Kasumi-1 (cell line): ENCODE measurements around the gene ZNF316.
A peak's percentile ranks its signal among the peaks of the same experiment; 100 is the strongest.

ENCODE experiments used
- DNase-seq, 2 experiments: peaks; one replicate each; lab custom pipeline; 2025; lab: John Stamatoyannopoulos, UW

ZNF316 gene

DNA sequence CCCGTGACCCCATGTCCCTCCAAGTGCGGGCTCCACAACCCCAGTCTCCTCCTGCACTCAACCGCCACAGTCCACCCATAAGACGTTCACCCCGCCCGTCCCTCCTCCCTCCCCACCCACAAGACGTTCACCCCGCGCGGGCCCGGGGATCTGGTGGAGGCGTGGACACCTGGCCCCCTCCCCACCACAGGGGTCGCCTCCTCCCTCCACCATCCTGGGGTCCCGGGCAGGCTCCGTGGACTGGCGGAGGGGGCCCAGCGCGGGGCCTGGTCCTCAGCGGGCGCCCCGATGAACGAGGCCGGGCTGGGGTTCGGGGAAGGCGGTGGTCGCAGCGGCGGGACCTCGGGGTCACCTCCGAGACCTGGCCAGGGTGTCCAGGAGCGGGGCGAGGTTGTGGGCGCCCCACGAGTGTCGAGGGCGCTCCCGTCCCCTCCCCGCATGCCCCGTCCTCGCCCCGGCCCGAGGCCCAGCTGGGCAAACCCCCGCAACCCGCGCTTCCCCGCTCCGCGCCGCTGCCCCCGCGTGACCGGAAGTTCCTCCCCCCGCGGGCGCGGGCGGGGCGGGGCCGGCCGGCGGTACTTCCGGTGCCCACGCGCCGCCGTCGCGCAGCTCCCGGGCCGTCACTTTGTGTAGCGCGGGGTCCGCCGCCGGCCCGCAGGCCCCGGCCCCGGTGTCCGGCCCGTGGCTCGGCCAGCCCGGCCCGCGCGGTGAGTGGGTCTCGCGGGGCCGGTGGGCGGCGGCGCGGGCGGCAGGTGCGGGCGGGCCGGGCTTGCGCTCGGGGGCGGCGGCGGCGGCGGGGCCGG is at the start of gene ZNF316:
Gene ZNF316, plus strand, starts transcription at position 578 of the 803 bp plus-strand sequence. CDS start 5,092 bp downstream, outside the sequence.
- DNase-seq = no peak

DNA sequence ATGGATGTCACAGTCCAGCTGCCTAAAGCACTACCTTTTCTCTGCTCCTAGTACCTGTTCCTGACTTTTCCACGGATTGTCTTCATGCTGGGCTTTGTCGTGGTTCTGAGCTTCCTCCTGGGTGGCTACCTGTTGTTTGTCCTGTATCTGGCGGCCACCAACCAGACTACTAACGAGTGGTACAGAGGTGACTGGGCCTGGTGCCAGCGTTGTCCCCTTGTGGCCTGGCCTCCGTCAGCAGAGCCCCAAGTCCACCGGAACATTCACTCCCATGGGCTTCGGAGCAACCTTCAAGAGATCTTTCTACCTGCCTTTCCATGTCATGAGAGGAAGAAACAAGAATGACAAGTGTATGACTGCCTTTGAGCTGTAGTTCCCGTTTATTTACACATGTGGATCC is 48.6 kb upstream of the ZNF316 start:
- no peak for DNase-seq

DNA sequence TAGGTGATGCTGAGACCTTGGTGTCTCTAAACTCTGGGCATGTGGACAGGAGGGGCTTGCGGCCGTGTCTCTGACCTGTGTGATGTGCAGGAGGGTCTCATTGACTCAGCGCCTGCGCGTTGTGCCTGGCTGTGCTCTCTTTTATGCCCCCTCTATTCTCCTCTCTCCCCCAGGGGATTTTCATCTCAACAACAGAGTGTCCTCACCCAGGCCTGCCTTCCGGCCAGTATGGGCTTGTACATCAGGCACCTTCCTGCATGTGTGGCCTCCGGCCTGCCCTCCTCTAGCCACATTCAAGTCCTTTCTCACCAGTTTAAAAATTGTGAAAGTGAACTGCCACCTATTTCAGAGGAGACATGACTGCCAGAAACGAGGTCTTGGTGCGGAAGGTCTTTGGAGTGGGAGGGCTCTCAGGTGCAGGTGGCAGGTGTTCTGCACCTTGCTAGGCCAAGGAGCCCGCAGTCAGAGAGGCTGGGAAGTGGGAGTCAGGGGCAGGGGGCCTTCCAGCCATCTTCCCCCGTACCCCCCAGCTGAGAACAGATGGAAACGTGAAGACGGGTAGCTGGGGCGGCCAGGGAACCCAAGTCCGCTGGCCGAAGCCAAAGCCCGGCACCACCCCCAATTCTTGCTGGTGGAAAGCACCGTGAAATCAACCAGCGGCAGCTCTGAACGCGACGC is 47.8 kb upstream of the ZNF316 start:
- no peak for DNase-seq

DNA sequence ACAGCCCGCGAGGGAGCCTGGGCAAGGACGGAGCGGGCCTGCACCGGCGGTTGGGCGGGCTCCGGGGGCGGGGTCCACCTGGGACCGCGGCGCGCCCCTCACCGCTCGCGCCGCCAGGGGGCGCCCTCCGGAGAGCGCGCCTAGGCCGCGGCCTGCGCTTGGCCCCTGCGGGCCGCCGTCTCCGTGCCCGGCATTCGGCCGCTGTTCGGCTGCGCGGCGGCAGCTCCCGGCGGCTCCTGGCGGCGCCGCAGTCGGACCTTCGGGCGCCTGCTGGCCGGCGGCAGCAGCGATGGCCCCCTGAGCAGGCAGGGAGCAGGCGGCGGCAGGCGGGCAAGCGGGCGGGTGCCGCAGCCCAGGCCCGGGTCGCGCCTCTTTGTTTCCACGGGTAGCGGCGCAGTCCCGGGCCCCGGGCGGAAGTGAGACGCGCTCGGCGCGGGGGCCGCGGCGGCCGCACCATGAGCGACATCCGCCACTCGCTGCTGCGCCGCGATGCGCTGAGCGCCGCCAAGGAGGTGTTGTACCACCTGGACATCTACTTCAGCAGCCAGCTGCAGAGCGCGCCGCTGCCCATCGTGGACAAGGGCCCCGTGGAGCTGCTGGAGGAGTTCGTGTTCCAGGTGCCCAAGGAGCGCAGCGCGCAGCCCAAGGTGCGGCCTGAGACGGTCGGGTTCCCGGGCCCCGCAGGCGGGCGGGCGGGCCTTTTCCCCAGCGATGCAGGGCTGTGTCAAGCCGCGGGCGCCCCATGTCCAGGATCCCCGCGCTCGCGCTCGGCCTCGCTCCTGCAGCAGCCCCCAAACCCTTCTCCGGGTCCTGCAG is 47.1 kb upstream of the ZNF316 start, which contains the start of gene INTS15:
Gene INTS15, plus strand, starts transcription at position 193 of the 816 bp plus-strand sequence. Its CDS starts 263 bp downstream, at position 456.
- DNase-seq = peak; percentile 8 to 26

DNA sequence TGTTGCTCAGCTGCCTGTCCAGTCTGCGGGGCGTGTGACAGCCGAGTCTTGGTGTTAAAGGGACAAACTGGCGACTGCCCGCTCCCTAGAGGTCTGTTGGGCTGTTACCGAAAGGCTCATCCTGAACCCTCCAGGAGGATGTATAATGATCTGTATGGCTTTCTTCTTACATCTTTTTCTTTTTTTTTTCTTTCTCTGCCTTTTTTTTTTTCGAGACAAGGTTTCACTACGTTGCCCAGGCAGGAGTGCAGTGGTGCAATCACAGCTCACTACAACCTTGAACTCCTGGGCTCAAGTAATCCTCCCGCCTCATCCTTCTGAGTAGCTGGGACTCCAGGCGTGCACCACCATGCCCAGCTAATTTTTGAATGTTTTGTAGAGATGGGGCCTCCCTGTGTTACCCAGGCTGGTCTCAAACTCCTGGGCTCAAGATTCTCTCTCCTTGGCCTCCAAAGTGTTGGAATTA is 46.4 kb upstream of the ZNF316 start:
- DNase-seq = no peak

DNA sequence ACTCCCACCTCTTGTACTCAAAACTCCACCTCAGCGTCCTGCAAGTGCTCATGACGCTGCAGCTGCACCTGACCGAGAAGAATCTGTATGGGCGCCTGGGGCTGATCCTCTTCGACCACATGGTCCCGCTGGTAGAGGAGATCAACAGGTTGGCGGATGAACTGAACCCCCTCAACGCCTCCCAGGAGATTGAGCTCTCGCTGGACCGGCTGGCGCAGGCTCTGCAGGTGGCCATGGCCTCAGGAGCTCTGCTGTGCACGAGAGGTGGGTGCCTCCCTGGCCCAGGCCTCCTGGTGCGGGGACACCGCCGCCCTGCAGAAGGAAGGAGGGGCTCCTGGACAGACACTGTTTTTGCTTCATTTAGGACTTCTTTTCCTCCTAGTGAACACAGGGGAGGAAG is 37.0 kb upstream of the ZNF316 start:
- no peak for DNase-seq

DNA sequence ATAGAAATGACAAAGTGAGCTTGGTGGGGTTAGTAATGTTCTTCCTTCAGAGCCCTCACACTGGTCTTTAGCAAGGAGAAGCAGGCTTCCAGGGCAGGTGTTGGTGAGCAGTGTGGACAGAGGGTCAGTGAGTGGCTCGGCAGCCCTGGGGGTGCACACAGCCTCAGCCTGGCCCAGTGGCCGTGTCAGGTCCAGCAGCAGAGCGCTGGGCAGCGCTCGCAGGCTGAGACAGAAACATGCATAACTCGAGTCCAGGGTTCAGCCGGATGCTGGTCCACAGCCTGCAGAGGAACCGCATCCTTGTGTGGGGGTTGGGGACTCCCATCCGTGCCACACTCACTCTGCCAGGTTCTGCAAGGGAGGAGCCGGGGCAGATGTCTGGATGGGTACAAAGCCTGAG is 32.7 kb upstream of the ZNF316 start:
- DNase-seq = no peak

DNA sequence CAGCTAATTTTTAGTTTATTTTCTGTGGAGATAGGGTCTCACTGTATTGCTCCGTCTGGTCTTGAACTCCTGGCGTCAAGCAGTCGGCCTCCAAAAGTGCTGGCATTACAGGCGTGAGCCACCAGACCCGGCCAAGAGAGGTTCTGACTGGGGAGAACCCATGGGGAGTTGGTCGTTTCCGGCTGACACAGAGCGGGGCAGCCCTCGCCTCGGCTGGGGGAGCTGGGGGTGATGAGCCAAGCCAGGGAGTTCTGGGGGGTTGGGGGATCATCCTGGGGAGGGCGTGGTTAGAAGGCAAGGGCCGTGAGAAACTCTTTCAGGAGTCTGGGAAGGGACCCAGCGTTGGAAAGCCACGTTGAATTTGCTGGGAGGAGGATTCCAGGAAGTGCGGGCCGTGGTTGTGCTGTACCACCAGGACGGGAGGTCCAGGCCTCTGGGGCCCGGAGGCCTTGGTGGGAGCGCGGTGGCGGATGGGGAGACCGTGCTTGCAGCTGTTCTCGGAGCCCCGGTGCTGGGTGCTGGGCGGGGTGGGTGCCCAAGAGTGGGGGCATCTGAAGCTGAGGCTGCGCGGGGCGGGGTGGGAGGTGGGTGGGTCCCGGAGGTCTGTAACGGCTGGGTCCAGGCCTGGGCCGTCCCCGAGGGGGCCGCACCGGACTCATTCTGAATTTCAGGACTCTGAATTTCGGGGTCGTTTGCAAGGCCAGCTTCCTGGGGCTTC is 30.1 kb upstream of the ZNF316 start:
- DNase-seq = no peak

DNA sequence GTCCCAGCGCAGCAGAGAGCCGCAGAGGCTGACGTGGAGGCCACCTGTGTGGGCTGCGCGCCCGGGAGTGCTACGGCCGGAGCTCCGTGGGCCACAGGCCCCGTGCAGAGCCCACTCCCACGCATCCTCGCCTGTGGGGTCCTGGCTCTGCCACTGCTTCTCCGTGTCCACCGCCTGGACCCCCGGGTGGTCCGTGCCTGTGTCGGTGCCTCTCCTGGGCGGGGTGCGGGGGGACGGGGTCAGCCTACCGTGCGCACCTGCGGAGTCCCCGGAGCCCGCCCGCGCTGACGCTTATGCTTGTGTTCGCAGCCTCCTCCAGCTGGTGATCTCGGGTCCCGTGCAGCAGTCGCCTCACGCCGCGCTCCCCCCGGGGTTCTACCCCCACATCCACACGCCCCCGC is 29.5 kb upstream of the ZNF316 start:
- no peak for DNase-seq

DNA sequence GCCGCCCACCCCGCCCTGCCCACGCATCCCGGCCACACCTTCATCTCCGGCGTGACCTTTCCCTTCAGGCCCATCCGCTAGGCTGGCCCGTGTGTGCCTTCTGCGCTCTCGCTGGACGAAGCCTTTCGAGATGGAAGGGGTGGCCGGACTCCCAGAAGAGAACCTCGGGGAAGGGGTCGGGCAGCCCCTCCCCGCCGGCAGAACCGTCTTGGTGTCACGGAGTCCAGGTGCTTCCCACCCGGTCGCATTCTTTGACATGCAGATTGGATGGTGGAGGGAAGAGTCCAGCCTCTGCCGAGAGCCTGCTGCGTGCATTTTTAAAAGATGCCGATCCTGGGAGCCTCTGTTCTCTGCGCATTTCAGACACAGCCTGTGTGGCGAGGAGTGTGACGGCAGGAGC is 29.0 kb upstream of the ZNF316 start:
- DNase-seq = no peak

DNA sequence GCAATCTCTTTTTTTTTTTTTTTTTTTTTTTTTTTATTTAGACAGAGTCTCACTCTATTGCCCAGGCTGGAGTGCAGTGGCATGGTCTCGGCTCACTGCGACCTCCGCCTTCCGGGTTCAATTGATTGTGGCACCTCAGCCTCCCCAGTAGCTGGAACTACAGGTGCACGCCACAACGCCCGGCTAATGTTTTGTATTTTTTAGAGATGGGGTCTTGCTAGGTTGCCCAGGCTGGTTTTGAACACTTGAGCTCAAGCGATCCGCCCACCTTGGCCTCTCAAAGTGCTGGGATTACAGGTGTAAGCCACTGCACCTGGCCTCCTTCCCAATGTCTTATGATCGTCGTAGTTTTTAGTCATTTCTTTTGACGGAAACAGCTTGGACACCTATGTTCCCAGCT is 28.3 kb upstream of the ZNF316 start:
- DNase-seq = no peak

DNA sequence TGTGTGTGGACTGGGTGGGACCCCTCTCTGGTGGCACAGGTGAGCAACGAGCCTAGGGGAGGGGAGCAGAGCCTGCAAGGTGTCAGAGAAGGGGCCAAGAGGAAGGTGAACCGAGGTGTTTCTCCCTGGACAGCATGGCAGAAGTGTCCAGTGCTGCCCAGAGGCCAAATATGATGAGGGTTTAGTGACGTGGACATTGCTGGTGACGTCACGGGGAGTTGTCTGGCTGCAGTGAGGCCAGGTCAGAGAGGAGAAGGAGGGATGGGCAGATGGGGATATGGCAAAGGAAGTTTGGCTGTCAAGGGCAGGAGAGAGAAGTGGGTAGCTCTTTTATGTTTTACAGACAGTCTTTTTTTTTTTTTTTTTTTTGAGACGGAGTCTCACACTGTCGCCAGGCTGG is 24.3 kb upstream of the ZNF316 start:
- DNase-seq = no peak

DNA sequence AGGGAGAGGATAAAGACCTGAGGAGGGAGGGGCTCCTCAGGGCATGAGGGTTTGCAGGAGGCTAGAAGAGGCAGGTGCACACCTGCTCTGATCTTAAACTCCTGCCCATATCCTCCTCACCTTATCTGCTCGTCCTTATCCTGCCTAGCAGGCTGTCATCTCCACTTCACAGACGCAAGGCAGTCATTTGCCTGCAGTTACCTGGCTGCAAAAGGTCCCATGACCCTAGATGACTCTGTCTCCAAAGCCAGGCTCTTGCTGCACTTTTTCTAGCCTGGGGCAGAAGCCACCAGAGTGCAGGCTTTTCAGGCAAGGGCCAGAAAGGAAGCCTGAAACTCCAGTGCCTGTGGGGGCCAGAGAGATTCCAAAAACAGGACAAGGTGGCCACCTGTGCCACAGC is 23.4 kb upstream of the ZNF316 start:
- no peak for DNase-seq

DNA sequence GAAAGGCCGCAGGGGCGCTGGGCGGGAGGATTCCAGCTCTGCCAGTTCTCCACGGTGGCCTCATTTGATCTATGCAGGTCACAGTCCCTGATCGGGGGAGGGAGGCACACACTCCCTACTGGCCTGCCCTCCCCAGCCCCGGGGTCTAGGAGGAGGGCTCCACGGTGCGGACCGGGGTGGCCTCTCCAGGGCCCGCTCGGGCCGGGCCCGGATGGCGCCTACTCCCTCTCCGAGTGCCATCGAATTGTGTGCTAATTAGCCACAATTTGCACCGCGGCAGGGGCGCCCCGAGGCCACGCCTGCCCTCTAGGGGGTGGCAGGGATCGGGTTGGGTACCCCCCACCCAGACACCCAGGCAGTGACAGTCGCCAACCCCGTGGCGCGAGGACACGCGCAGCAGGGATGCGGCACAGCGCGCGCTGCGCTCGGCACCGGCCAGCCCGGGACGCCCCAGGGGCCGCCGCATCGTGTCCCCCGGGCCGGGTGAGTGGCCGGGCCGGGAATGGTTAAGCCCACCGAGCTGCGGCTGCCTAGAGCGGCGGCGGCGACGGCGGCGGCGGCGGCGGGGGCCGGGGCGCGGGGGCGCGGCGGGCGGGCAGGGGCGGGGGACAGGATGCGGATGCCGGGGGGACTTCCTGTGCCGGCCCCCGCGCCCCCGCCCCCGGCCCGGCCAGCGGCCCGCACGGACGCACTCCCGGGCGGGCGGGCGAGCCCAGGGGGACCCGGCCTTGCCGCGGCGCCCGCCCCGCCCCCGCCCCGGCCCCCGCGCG is 22.0 kb upstream of the ZNF316 start, which contains the start of gene ZNF853:
Gene ZNF853, plus strand, starts transcription at position 658 of the 770 bp plus-strand sequence. CDS start 565 bp downstream, outside the sequence.
- no peak for DNase-seq

DNA sequence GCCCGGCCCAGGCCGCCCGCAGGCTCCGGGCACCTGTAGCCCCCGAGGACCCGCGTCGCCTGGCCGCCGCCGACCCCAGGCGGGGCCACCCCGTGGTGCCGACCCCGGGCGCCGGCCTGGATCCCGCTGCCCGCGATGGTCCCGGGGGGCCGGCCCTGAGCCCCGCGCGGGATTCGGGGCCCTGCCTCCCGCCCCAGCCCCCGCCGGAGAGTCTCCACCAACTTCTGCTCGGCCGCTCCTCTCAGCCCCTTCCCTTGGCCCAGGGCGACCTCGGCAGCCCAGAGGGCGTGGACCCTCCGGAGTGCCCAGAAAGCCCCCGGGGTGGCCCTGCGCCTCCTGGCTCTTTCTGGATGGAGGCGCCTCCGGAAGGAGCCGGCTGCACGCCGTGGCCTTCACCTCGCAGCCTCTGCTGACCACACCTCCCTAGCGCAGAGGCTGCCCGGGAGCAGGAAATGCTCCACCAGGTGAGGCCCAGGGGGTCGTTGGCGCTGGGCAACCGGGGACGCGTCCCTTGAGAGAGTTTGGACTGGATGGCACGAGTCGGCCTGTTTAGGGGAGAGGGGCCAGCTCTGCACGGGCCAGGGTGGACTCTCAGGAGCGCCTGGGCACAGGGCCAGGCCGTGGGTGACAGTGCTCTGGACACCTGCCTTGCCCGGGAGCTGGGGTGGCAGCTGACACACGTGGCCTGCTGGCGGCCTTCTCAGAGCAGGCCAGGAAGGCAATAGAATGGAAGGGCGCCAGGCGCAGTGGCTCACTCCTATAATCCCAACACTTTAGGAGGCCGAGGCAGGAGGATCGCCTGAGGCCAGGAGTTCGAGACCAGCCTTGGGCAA is 21.2 kb upstream of the ZNF316 start:
- DNase-seq = no peak

DNA sequence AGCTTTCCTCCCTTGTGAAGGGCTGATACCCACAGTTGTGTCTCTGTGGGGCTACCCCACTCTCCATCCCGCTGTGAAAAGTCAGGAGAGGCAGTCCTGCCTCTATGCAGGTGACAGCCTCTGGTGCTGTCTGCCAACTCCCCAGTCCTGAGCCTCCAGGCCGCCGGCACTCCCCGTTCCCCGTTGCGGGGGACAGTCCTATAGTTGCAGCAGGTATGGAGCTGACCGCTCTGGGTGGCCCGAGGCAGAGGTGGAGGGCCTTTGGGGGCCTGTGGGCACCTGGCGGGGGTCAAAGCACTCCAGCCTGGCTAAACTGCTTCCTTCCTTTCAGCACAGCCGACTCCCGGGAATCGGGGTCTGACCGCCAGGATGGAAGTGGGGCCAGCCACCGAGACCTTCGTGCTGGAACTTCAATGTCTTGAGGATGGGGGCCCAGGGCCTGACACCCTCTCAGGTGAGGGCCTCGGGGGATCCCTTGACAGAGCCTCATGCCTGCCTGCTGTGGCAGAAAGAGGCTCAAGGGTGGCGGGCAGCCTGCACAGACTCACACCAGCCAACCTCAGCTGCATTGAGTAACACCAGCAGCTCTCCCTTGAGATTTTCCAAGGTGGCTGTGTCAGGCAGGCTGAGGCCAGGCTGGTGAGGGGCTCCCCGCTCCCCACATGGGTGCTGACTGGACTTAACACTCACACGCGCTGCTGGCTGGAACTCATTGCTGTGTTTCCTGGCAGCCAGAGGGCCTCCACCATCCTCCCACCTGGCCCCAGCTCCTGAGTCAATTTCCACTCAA is 20.1 kb upstream of the ZNF316 start:
- DNase-seq = no peak

DNA sequence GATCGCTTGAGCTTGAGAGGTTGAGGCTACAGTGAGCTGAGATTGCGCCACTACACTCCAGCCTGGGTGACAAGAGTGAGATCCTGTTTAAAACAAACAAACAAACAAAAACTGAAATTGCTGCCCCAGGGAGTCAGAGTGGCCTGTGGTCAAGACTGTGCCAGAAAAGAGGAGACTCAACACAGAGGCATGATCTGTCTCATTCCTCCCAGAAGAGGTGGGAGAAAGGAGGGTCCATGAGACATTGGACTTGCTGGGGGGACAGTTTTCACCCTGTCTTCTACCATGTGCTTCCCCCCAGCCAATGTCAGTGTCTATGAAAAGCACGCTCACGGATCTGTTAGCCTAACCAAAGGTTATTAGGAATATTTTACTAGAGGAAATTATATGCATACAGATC is 18.5 kb upstream of the ZNF316 start:
- DNase-seq = no peak

DNA sequence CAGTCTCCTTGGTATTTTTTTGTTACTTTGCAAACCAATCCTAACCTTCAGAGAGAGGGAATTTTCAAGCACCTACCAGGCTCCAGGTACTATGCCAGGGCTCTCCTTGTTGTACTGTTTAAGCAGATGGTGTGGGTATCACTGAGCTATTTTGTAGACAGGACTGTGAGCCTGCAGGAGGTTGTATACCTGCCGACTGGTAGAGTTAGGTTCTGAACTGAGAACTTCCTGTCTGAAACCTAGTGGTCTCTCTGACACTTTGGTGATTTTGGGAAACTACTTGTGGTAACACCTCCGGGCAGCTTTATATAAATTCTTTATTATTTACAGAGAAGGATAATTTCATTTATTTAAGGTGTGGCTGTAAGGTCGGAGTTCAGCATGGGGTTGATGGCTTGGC is 17.2 kb upstream of the ZNF316 start:
- DNase-seq = no peak
